ELR (cell line): ENCODE results near the gene ID2.

Experiments
- DNase-seq: peaks from one replicate; pipeline ENCODE4 v3.0.0-alpha.2; 2015; ENCODE audit warnings: low read depth

ID2 gene

GRCh38 chr2:8648441-8649213 lies 33.2 kb upstream of the ID2 start:
- no peak for DNase-seq

DNA sequence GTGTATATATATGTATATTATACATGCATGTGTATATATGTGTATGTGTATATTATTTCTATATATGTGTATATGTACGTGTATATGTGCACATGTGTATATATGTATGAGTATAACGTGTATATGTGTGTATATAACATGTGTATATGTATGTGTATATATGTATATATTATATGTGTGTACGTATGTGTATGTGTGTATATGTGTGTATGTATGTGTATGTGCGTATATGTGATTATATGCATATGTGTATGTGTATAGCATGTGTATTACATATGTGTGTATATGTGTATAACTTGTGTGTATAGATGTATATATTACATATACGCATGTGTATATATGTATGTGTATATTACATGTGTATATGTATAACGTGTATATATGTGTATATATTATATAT lies 32.1 kb upstream of the ID2 start:
- no peak for DNase-seq

GRCh38 chr2:8650256-8650655 lies 31.6 kb upstream of the ID2 start:
- DNase-seq, result no peak

- no peak for DNase-seq
Measured at GRCh38 chr2:8652774-8653426, 29.0 kb upstream of the ID2 start.

GRCh38 chr2:8653485-8653884 lies 28.4 kb upstream of the ID2 start:
- no peak for DNase-seq

DNA sequence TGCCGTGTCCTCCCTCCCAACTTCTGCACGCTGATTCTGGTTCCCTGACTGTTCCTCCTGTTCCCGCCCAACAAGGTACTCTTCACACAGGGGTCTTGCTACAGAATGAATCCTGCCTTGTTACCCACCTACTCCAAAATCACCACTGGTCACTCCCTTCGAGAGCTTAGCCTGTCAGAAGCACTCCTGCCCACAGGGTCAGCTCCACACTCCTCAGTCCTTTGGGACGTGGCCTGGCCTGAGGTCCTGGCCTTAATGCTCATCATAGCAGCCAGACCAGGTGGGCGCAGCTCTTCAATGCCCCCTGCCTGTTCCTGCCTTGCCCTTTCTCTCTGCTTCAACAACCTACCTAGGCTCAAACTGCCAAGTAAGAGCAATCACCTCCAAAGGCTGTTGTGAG lies 27.8 kb upstream of the ID2 start:
- no peak for DNase-seq

DNA sequence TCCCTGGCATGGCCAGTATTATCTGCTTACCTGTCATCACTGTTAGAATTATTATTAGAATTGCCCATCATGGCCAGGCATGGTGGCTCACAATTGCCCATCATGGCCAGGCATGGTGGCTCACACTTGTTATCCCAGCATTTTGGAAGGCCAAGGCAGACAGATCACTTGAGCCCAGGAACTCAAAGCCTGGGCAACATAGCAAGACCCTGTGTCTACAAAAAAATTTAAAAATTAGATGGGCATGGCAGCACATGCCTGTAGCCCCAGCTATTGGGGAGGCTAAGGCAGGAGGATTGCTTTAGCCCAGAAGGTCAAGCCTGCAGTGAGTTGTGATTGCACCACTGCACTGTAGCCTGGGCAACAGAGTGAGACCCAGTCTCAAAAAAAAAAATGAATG lies 27.4 kb upstream of the ID2 start:
- no peak for DNase-seq

DNA sequence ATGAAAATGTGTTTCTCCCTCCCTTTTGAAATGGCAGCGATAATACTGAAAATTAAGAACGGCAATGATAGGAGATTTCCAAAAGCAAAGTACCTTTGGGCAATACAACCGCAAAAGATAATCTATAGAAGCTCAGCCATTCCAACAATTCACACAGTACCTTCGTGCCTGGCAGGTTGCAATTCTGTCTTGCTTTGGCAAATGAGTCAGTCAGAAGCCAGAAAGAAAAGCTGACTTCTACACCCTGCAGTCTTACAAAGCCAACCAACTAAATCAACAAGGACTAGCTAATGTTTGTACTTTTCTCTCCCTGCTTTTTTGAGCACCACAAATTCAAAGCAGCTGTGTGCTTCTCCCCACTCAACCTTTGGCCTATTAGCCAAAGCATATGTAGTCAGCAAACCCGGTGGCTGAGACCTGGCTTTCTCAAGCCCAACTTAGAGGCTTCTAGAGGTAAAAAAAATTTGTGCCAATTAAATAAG lies 25.7 kb upstream of the ID2 start:
- DNase-seq, result no peak

- no peak for DNase-seq
Measured at GRCh38 chr2:8656811-8657210, 25.0 kb upstream of the ID2 start.

GRCh38 chr2:8657423-8658062 lies 24.3 kb upstream of the ID2 start:
- DNase-seq, result no peak

- DNase-seq, result no peak
Measured at GRCh38 chr2:8658064-8658862, 23.6 kb upstream of the ID2 start.

DNA sequence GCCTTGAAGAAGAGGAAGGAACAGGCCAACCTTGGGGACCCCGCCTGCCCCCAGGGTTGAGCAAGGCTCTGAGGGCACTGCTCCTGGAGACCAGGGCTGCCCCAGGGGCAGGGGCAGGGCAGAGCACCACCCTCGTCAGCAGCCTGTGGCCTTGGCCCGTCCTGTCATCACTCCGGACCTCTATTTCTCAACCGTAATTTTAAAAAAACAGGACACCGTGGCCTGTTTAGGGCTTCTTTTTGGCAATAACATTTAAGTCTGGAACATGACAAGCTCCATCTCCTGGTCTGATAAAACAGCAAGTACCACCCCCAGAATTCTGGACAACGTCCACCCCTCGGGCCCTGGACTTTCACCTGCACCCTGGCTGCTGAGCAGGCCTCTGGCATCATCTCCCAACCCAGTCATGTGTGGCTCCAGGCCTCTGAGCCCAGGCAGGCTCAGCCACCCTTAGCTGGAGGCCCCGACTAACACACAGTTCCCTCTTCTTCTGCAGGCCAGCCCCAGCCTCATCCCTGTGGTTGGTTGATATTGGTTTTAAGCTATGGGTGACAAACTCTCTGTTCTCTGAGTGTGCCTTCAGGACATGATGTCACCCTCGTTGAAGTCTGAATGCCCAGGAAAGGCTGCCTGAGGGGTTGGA lies 22.6 kb upstream of the ID2 start:
- no peak for DNase-seq

- no peak for DNase-seq
Measured at GRCh38 chr2:8659735-8660492, 21.9 kb upstream of the ID2 start.

GRCh38 chr2:8661235-8661634 lies 20.6 kb upstream of the ID2 start:
- DNase-seq, result no peak

GRCh38 chr2:8661736-8662135 lies 20.1 kb upstream of the ID2 start:
- DNase-seq, result no peak

DNA sequence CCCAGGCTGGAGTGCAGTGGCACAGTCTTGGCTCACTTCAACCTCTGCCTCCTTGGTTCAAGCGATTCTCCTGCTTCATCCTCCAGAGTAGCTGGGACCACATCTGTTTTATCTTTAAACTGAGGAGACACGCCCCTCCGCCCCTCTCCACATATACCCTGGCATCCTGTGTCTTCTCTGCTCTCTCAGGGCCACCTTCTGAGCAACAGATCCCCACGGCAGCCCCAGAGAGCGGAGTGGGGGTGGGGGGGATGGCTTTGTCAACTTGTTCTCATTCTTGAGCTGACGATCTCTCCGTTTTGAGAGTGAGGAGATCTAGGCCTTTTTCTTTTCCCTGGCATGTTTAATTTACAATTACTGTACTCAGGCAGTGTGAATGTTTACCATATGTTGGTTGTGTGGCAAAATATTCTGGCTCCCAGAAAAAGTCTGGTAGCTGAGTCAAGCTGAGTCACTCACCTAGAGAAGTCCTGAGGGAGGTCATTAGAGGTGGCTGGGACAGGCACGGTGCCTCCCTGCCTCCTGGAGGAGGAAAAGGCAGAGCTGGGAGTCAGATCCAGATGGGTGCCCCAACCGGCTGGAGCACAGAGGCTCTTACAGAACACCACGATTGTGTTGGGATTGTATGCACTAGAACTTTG lies 19.5 kb upstream of the ID2 start:
- peak; percentile 90 for DNase-seq

DNA sequence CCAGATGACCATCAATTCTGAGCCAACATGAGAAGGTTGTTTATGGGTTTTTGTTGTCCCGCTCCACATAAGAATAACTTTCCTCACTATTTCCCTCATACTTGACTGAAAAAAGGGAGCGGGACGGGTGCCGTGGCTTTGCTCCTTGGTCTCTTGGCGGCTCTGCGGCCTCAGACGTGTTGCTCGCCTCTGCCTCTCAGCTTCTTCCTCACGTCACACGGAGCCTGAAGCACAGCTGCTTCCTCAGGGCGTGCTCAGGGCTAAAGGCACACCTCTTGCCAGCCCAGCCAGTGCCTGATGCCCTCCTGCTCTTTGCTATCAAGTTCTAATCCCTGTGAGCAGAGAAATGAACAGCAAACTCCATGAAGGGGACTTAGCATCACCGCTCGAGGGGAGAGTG lies 17.9 kb upstream of the ID2 start:
- no peak for DNase-seq

- DNase-seq, result no peak
Measured at GRCh38 chr2:8666581-8666980, 15.3 kb upstream of the ID2 start.

DNA sequence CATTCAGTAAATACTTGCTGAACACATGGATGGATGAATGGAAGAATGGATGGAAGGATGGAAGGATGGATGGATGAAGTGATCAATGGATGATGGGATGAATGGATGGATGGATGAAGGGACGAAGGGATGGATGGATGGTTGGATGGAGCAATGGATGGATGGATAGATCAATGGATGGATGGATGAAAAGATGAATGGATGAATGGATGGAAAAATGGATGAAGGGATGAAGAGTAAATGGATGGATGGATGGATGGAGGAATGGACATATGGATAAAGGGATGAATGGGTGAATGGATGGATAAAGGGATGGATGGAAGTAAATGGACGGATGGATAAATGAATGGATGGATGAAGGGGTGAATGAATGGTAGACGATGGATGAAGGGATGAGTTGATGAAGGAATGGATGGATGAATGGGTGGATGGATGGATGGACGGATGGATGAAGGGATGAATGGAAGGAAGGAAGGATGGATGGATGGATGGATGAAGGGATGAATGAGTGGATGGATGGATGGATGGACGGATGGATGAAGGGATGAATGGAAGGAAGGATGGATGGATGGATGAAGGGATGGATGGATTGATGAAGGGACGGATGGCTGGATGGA lies 13.9 kb upstream of the ID2 start:
- DNase-seq, result no peak

- DNase-seq, result no peak
Measured at GRCh38 chr2:8669157-8669817, 12.6 kb upstream of the ID2 start.
